Measurements from ENCODE around the gene RAP1B. TPM values are rescaled to one million over a fixed set of nuclear protein-coding genes. Genes with fewer than 3 reads are reported as not detected.
A peak's percentile ranks its signal among the peaks of the same experiment; 100 is the strongest.

RAP1B gene
- total RNA-seq, 3 donors from 2014 or later = 172 to 213 (median 188) TPM

GRCh38 chr12:68591734-68592418 is 18.8 kb upstream of the RAP1B start:
- H3K4me1 Mint-ChIP-seq (ENCODE audit: low read depth) = peaks cover 52% of the 10 kb centered on the region
- H3K4me3 Mint-ChIP-seq = peak overlapping the region; percentile 31
- peaks cover 16% of the 10 kb centered on the region for H3K9me3 Mint-ChIP-seq
- ATAC-seq (peak; percentile 41 to 46), DNase-seq (no peak)
- H3K27me3 Mint-ChIP-seq (ENCODE audit: low read depth) = no peaks in the 10 kb centered on the region
- H3K36me3 Mint-ChIP-seq (ENCODE audit: insufficient read depth) = peaks cover 5% of the 10 kb centered on the region

GRCh38 chr12:68595241-68595640 is 15.5 kb upstream of the RAP1B start:
- H3K4me3 Mint-ChIP-seq = no peak overlapping the region
- H3K36me3 Mint-ChIP-seq (ENCODE audit: insufficient read depth) = no peaks in the 10 kb centered on the region
- H3K4me1 Mint-ChIP-seq (ENCODE audit: low read depth) = peaks cover 58% of the 10 kb centered on the region
- ATAC-seq (no peak), DNase-seq (no peak)
- no peaks in the 10 kb centered on the region for H3K27me3 Mint-ChIP-seq (ENCODE audit: low read depth)
- H3K9me3 Mint-ChIP-seq = peaks cover 9% of the 10 kb centered on the region

DNA sequence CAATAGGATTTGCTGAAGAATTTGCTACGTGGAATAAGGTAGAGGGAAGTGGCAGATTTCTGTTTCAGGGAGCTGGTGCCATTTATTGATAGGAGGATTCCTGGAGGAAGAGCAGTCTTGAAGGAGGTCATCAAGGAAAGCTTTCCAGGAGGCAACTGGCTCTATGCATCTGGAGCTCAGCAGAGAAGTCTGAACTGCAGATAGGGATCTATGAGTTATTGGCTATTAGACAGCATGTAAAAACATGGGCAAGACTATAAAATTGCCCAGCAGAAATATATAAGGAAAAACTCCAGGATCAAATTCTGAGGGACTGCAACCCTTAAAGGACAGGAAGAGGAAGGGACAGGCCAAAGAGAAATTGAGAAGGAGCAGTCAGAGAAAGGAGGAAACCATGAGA is 8.9 kb upstream of the RAP1B start:
- ATAC-seq = no peak
- no peak overlapping the region for H3K4me3 Mint-ChIP-seq
- no peaks in the 10 kb centered on the region for H3K36me3 Mint-ChIP-seq (ENCODE audit: insufficient read depth)
- peaks cover 28% of the 10 kb centered on the region for H3K4me1 Mint-ChIP-seq (ENCODE audit: low read depth)
- no peaks in the 10 kb centered on the region for H3K9me3 Mint-ChIP-seq
- DNase-seq = no peak
- no peaks in the 10 kb centered on the region for H3K27me3 Mint-ChIP-seq (ENCODE audit: low read depth)

DNA sequence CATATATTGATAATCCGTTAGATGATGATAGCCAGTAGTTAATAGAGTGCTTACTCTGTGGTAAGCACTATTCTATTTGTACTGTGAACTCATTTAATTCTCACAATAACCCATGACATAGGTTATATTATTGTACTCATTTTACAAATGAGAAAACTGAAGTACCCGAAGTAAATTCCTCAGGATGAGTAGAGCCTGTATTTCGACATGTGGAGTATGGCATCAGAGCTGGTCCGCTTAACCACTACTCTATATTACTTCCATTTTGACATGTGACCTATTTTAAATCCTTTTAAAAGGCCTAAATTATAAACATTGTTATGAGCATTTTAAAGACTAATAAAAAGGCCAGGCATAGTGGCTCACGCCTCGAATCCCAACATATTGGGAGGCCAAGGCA is 8.0 kb upstream of the RAP1B start:
- no peaks in the 10 kb centered on the region for H3K36me3 Mint-ChIP-seq (ENCODE audit: insufficient read depth)
- H3K9me3 Mint-ChIP-seq = no peaks in the 10 kb centered on the region
- ATAC-seq (no peak), DNase-seq (no peak)
- no peaks in the 10 kb centered on the region for H3K27me3 Mint-ChIP-seq (ENCODE audit: low read depth)
- H3K4me1 Mint-ChIP-seq (ENCODE audit: low read depth) = peaks cover 27% of the 10 kb centered on the region
- H3K4me3 Mint-ChIP-seq = no peak overlapping the region

- Mint-ChIP-seq H3K27me3 (ENCODE audit: low read depth) (no peaks in the 10 kb centered on the region), H3K36me3 (ENCODE audit: insufficient read depth) (peaks cover 5% of the 10 kb centered on the region), H3K4me1 (ENCODE audit: low read depth) (peaks cover 17% of the 10 kb centered on the region), H3K9me3 (no peaks in the 10 kb centered on the region), H3K4me3 (no peak overlapping the region)
- DNase-seq (no peak), ATAC-seq (no peak)
These were observed 2.5 kb upstream of the RAP1B start for GRCh38 chr12:68608191-68608590.

DNA sequence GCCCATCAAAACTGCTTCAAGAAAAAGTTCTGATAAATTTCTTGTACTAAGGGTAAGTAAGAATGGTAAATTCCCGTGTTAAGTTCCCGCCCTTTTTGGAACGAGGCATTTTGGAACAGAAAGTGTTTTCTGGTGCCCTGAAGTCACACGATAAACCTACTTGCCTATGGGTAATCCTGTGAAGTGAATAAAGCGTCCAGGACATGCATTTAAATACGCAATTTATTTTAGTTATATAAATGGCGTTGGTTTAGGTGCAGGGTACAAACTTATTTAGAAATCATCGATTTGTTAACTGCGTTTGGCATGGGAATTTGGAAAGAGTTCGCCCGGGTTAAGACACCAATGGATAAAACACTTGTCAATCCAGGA is 715 bp upstream of the RAP1B start:
- peaks cover 19% of the 10 kb centered on the region for H3K36me3 Mint-ChIP-seq (ENCODE audit: insufficient read depth)
- no peaks in the 10 kb centered on the region for H3K27me3 Mint-ChIP-seq (ENCODE audit: low read depth)
- peak overlapping the region; percentile 89 for H3K4me3 Mint-ChIP-seq
- no peaks in the 10 kb centered on the region for H3K9me3 Mint-ChIP-seq
- peaks cover 32% of the 10 kb centered on the region for H3K4me1 Mint-ChIP-seq (ENCODE audit: low read depth)
- ATAC-seq (no peak), DNase-seq (no peak)

DNA sequence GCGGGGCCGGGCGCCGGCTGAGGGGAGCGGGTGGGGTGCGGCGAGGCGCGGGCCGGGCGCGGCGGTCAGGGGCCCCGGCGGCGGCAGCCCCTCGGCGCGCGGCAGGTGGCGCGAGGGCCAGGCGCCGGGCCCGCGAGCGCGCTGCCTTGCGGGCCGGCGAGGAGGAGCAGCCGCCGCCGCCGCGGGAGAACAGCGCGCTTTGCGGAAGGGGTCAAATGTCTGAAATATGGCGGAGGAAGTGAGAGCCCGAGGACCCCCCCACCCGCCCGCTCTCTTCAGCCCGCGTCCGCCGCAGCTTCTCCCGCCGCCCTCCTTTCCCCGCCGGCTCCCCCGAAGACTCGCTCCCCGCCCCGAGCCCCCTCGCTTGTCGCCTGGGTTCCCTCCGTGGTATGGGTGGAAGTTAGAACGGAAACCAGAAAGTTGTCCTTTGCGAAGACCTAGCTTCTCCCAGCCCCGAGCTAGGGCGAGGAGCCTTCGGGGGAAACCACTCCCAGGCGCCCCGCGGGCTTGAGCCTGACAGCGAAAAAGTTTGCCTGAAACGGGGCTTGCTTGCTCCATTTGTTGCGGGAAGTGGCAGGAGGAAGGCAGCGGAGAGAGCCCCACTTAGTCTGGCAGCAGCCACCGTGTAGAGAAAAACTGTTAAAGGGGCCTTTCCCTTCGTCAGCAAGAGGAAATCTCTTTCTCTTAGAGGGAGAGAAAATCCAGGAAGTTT is 551 bp downstream of the RAP1B start:
- Mint-ChIP-seq H3K4me1 (ENCODE audit: low read depth) (peaks cover 40% of the 10 kb centered on the region), H3K36me3 (ENCODE audit: insufficient read depth) (peaks cover 23% of the 10 kb centered on the region), H3K9me3 (no peaks in the 10 kb centered on the region), H3K27me3 (ENCODE audit: low read depth) (no peaks in the 10 kb centered on the region), H3K4me3 (peak overlapping the region; percentile 95)
- DNase-seq (peak; percentile 26), ATAC-seq (peak in 1 of 2 donors; percentile 16)

GRCh38 chr12:68611806-68612160 is 1.1 kb downstream of the RAP1B start:
- DNase-seq = no peak
- peak overlapping the region; percentile 95 for H3K4me3 Mint-ChIP-seq
- H3K4me1 Mint-ChIP-seq (ENCODE audit: low read depth) = peaks cover 44% of the 10 kb centered on the region
- no peak for ATAC-seq
- H3K36me3 Mint-ChIP-seq (ENCODE audit: insufficient read depth) = peaks cover 23% of the 10 kb centered on the region
- H3K27me3 Mint-ChIP-seq (ENCODE audit: low read depth) = no peaks in the 10 kb centered on the region
- no peaks in the 10 kb centered on the region for H3K9me3 Mint-ChIP-seq

DNA sequence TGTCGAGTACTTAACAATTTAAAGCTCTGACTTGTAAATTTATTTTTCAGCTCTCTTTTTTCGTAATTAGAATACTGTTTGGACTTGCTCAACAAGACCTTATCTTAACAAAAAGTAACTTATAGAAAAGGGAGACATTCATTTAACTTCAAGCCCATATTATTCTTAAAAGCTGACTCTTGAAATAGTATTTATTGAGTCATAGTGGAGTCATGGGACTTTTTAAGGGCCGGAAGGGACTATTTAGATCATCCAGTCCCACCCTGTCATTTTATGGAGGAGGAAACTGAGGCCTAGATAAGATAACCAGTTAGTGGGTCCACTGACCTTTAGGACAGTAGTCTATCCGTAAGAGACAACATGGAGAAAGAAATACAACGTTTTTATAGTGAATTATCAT is 1.5 kb downstream of the RAP1B start:
- DNase-seq (no peak), ATAC-seq (peak; percentile 4 to 8)
- no peaks in the 10 kb centered on the region for H3K9me3 Mint-ChIP-seq
- H3K27me3 Mint-ChIP-seq (ENCODE audit: low read depth) = no peaks in the 10 kb centered on the region
- H3K4me3 Mint-ChIP-seq = peak overlapping the region; percentile 95
- peaks cover 46% of the 10 kb centered on the region for H3K4me1 Mint-ChIP-seq (ENCODE audit: low read depth)
- peaks cover 23% of the 10 kb centered on the region for H3K36me3 Mint-ChIP-seq (ENCODE audit: insufficient read depth)

DNA sequence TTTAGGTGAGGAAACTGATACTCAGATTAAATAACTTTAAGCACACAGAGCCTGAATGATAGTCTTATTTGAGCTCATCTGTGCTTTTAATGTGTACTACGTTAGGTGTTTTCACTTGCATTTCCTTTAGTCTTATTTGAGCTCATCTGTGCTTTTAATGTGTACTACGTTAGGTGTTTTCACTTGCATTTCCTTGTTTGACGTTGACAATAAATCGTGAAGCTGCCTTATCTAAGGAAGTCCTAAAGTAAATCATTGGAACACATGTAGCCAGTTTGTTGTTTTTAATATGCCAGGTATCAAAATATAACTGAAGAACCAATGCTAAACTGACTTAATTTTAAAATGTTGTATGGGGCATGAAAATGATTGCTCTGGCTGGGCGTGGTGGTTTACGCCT is 2.0 kb downstream of the RAP1B start:
- no peaks in the 10 kb centered on the region for H3K27me3 Mint-ChIP-seq (ENCODE audit: low read depth)
- no peak for DNase-seq
- peak; percentile 13 to 20 for ATAC-seq
- peaks cover 51% of the 10 kb centered on the region for H3K4me1 Mint-ChIP-seq (ENCODE audit: low read depth)
- H3K9me3 Mint-ChIP-seq = no peaks in the 10 kb centered on the region
- H3K4me3 Mint-ChIP-seq = peak overlapping the region; percentile 95
- peaks cover 25% of the 10 kb centered on the region for H3K36me3 Mint-ChIP-seq (ENCODE audit: insufficient read depth)

GRCh38 chr12:68613209-68613904 is 2.7 kb downstream of the RAP1B start:
- DNase-seq (peak; percentile 49), ATAC-seq (peak in 1 of 2 donors; percentile 3)
- Mint-ChIP-seq H3K4me1 (ENCODE audit: low read depth) (peaks cover 52% of the 10 kb centered on the region), H3K27me3 (ENCODE audit: low read depth) (no peaks in the 10 kb centered on the region), H3K36me3 (ENCODE audit: insufficient read depth) (peaks cover 25% of the 10 kb centered on the region), H3K4me3 (peak overlapping the region; percentile 95), H3K9me3 (no peaks in the 10 kb centered on the region)

DNA sequence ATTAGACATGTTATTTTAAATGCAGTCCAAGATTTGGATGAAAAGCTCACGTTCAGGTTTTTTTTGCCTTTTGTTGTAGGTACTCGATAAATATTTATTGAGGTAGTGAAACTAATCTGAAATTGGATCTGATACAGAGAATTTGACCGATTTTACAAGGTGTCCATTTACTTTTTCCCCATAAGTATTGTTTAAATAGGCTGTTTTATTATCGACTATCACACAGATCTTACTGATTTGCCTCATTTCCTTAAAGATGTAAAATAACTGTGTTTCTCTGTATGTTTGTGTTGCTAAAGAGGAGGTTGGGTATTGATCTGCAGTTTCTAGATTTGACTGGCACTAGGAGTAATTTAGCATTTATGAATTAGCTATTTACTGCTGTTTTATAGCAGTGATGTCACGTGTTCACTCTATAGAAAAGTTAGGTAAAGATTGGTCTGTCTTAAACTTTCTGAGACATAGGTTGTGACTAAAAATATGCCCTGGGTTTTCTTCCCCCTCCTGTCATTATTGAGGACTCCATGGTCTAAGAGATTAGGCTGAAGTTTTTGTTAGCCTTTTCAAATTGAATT is 3.5 kb downstream of the RAP1B start:
- no peaks in the 10 kb centered on the region for H3K27me3 Mint-ChIP-seq (ENCODE audit: low read depth)
- peak overlapping the region; percentile 95 for H3K4me3 Mint-ChIP-seq
- no peaks in the 10 kb centered on the region for H3K9me3 Mint-ChIP-seq
- peaks cover 31% of the 10 kb centered on the region for H3K36me3 Mint-ChIP-seq (ENCODE audit: insufficient read depth)
- H3K4me1 Mint-ChIP-seq (ENCODE audit: low read depth) = peaks cover 60% of the 10 kb centered on the region
- ATAC-seq (no peak), DNase-seq (no peak)

GRCh38 chr12:68614769-68615168 is 4.1 kb downstream of the RAP1B start:
- Mint-ChIP-seq H3K9me3 (no peaks in the 10 kb centered on the region), H3K36me3 (ENCODE audit: insufficient read depth) (peaks cover 31% of the 10 kb centered on the region), H3K4me3 (peak overlapping the region; percentile 95), H3K4me1 (ENCODE audit: low read depth) (peaks cover 64% of the 10 kb centered on the region), H3K27me3 (ENCODE audit: low read depth) (no peaks in the 10 kb centered on the region)
- ATAC-seq = no peak
- DNase-seq = no peak

DNA sequence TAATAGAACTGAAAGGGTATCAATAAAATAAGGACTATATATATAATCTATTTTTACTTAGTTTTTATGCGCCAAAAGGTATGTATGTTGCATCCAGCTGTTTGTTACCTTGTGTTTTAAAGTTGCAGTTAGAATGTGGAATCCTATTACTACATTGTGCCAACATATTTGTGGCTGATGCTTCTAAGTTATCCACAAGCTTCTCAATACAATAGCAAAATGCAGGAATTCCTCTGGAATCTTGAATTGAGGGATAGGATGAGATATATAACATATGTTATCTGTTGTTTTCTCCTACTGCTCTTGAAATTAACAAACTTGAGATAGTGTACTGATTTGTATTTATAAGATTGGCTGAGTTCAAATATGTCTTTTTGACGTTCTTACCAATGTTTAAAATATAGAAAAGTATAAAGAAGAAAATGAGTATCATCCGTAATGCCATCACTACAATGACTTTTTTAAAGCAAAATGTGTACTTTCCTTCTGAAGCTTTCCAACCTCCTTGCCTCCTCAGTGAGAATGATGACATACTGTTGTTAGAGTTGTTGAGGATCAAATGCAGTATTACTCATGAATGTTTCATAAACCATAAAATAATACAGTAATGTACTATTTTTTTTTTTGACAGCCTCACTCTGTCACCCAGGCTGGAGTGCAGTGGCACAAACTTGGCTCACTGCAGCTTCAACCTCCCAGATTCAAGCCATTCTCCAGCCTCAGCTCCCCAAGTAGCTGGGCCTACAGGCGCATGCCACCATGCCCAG is 6.6 kb downstream of the RAP1B start:
- no peaks in the 10 kb centered on the region for H3K9me3 Mint-ChIP-seq
- H3K36me3 Mint-ChIP-seq (ENCODE audit: insufficient read depth) = peaks cover 38% of the 10 kb centered on the region
- peak; percentile 58 for ATAC-seq
- H3K4me1 Mint-ChIP-seq (ENCODE audit: low read depth) = peaks cover 79% of the 10 kb centered on the region
- H3K4me3 Mint-ChIP-seq = peak overlapping the region; percentile 58
- DNase-seq = no peak
- H3K27me3 Mint-ChIP-seq (ENCODE audit: low read depth) = no peaks in the 10 kb centered on the region
